ENCODE data around the gene RGS6. TPM values are rescaled to one million over a fixed set of nuclear protein-coding genes. Genes with fewer than 3 reads are reported as not detected.

The RGS6 gene
- total RNA-seq, 1 donor from 2014 or later: 2.0 TPM

- H3K27ac Mint-ChIP-seq: peak overlapping the region; percentile 13
- H3K9me3 Mint-ChIP-seq: peaks cover 4% of the 10 kb centered on the region
- no peak for DNase-seq (ENCODE audit: low spot score in 2 of 2, unreplicated experiment in 2 of 2)
These were observed 468.9 kb downstream of the RGS6 start for GRCh38 chr14:72401101-72401625.

GRCh38 chr14:72401632-72402376 lies 469.6 kb downstream of the RGS6 start:
- no peak overlapping the region for H3K4me3 Mint-ChIP-seq
- no peak for DNase-seq (ENCODE audit: low spot score in 2 of 2, unreplicated experiment in 2 of 2)
- no peaks in the 10 kb centered on the region for H3K36me3 Mint-ChIP-seq
- peaks cover 4% of the 10 kb centered on the region for H3K9me3 Mint-ChIP-seq
- H3K4me1 Mint-ChIP-seq: peaks cover 9% of the 10 kb centered on the region
- peaks cover 13% of the 10 kb centered on the region for H3K27me3 Mint-ChIP-seq (ENCODE audit: low read depth)
- H3K27ac Mint-ChIP-seq: no peak overlapping the region
- no peak for TF ChIP-seq CTCF (IDR thresholded peaks at IDR 0.05; ENCODE audit: unreplicated experiment)

More at GRCh38 chr14:72401101-72401625, 468.9 kb downstream of the RGS6 start:
- H3K36me3 Mint-ChIP-seq: no peaks in the 10 kb centered on the region
- TF ChIP-seq CTCF (IDR thresholded peaks at IDR 0.05; ENCODE audit: unreplicated experiment): no peak
- peaks cover 13% of the 10 kb centered on the region for H3K27me3 Mint-ChIP-seq (ENCODE audit: low read depth)
- peaks cover 9% of the 10 kb centered on the region for H3K4me1 Mint-ChIP-seq
- H3K4me3 Mint-ChIP-seq: no peak overlapping the region

GRCh38 chr14:72402377-72402772 lies 470.1 kb downstream of the RGS6 start:
- H3K4me3 Mint-ChIP-seq: no peak overlapping the region
- no peak for TF ChIP-seq CTCF (IDR thresholded peaks at IDR 0.05; ENCODE audit: unreplicated experiment)
- no peak overlapping the region for H3K27ac Mint-ChIP-seq
- peaks cover 4% of the 10 kb centered on the region for H3K9me3 Mint-ChIP-seq
- H3K4me1 Mint-ChIP-seq: peaks cover 9% of the 10 kb centered on the region
- DNase-seq (ENCODE audit: low spot score in 2 of 2, unreplicated experiment in 2 of 2): no peak
- no peaks in the 10 kb centered on the region for H3K36me3 Mint-ChIP-seq
- H3K27me3 Mint-ChIP-seq (ENCODE audit: low read depth): peaks cover 15% of the 10 kb centered on the region

- H3K27ac Mint-ChIP-seq: no peak overlapping the region
- H3K4me1 Mint-ChIP-seq: peaks cover 9% of the 10 kb centered on the region
- peaks cover 15% of the 10 kb centered on the region for H3K27me3 Mint-ChIP-seq (ENCODE audit: low read depth)
- H3K4me3 Mint-ChIP-seq: no peak overlapping the region
- DNase-seq (ENCODE audit: low spot score in 2 of 2, unreplicated experiment in 2 of 2): no peak
- H3K9me3 Mint-ChIP-seq: peaks cover 7% of the 10 kb centered on the region
- TF ChIP-seq CTCF (IDR thresholded peaks at IDR 0.05; ENCODE audit: unreplicated experiment): no peak
- no peaks in the 10 kb centered on the region for H3K36me3 Mint-ChIP-seq
These were observed 472.0 kb downstream of the RGS6 start for GRCh38 chr14:72404106-72404774.

DNA sequence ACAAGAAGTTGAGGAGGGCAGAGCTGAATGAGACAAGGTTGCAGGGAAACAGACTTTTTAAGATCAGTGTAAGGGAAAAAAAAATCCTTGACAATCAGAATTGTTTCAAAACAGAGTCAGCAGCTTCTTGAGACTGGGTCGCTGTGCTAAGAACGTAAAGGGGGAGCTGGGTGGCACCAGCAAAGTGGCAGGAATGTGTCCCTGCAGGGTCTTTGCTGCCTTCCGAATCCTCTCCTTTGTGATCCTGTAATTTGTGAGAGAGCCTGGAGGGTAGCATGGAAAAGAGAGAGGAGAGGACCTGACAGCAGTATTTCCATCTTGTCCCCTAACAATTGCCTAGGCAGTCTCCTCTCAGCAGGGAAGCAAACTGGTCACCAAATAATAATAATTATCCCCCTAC lies 472.8 kb downstream of the RGS6 start:
- Mint-ChIP-seq H3K36me3 (no peaks in the 10 kb centered on the region), H3K4me3 (no peak overlapping the region), H3K27me3 (ENCODE audit: low read depth) (peaks cover 15% of the 10 kb centered on the region), H3K27ac (no peak overlapping the region), H3K4me1 (peaks cover 9% of the 10 kb centered on the region), H3K9me3 (peaks cover 7% of the 10 kb centered on the region)
- DNase-seq (ENCODE audit: low spot score in 2 of 2, unreplicated experiment in 2 of 2): no peak
- no peak for TF ChIP-seq CTCF (IDR thresholded peaks at IDR 0.05; ENCODE audit: unreplicated experiment)
